ENCODE data around the gene ASPSCR1. TPM values are rescaled to one million over a fixed set of nuclear protein-coding genes. Genes with fewer than 3 reads are reported as not detected.

The ASPSCR1 gene
- total and polyA plus RNA-seq, 2 of the 13 experiments (the other 11 are each of a cell fraction or from before 2014, with no cell fraction given) = 274 to 314 TPM

GRCh38 chr17:81961521-81962498 is 15.6 kb upstream of the ASPSCR1 start (continued):
- no peak for TF ChIP-seq HNRNPK (IDR thresholded peaks at IDR 0.05; ENCODE audit: low read depth, low read length, poor library complexity, severe bottlenecking)
- no peak for TF ChIP-seq STAT5B (CRISPR knock-in tag; IDR thresholded peaks at IDR 0.05)
- peak; percentile 13; the same call in 1 of the 2 replicates for TF ChIP-seq MAX (IDR thresholded peaks at IDR 0.05)
- no peak for TF ChIP-seq MAFG (CRISPR knock-in tag; IDR thresholded peaks at IDR 0.05)
- TF ChIP-seq DRAP1 (CRISPR knock-in tag; IDR thresholded peaks at IDR 0.05) = no peak
- no peak for TF ChIP-seq SKIL (CRISPR knock-in tag; IDR thresholded peaks at IDR 0.05; ENCODE audit: borderline replicate concordance)
- no peak for TF ChIP-seq ARNTL (CRISPR knock-in tag; IDR thresholded peaks at IDR 0.05)
- TF ChIP-seq NFRKB (IDR thresholded peaks at IDR 0.05) = no peak
- TF ChIP-seq SNRNP70 (IDR thresholded peaks at IDR 0.05; ENCODE audit: low read depth, low read length) = no peak
- TF ChIP-seq U2AF2 (IDR thresholded peaks at IDR 0.05; ENCODE audit: low read depth, low read length) = no peak
- no peak for TF ChIP-seq ZNF549 (CRISPR knock-in tag; IDR thresholded peaks at IDR 0.05)
- TF ChIP-seq ZNF260 (CRISPR knock-in tag; IDR thresholded peaks at IDR 0.05; ENCODE audit: borderline replicate concordance, low read depth) = no peak
- no peak for TF ChIP-seq JUND (CRISPR knock-in tag; IDR thresholded peaks at IDR 0.05)
- TF ChIP-seq, protein P1, sequence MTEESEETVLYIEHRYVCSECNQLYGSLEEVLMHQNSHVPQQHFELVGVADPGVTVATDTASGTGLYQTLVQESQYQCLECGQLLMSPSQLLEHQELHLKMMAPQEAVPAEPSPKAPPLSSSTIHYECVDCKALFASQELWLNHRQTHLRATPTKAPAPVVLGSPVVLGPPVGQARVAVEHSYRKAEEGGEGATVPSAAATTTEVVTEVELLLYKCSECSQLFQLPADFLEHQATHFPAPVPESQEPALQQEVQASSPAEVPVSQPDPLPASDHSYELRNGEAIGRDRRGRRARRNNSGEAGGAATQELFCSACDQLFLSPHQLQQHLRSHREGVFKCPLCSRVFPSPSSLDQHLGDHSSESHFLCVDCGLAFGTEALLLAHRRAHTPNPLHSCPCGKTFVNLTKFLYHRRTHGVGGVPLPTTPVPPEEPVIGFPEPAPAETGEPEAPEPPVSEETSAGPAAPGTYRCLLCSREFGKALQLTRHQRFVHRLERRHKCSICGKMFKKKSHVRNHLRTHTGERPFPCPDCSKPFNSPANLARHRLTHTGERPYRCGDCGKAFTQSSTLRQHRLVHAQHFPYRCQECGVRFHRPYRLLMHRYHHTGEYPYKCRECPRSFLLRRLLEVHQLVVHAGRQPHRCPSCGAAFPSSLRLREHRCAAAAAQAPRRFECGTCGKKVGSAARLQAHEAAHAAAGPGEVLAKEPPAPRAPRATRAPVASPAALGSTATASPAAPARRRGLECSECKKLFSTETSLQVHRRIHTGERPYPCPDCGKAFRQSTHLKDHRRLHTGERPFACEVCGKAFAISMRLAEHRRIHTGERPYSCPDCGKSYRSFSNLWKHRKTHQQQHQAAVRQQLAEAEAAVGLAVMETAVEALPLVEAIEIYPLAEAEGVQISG (CRISPR knock-in tag; IDR thresholded peaks at IDR 0.05) = peak; percentile 45
- TF ChIP-seq ZNF3 (CRISPR knock-in tag; IDR thresholded peaks at IDR 0.05) = 0 out of 2 replicates have a peak, but pooled peaks have one; percentile 12
- TF ChIP-seq, protein P2, sequence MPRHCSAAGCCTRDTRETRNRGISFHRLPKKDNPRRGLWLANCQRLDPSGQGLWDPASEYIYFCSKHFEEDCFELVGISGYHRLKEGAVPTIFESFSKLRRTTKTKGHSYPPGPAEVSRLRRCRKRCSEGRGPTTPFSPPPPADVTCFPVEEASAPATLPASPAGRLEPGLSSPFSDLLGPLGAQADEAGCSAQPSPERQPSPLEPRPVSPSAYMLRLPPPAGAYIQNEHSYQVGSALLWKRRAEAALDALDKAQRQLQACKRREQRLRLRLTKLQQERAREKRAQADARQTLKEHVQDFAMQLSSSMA (CRISPR knock-in tag; IDR thresholded peaks at IDR 0.05) = no peak
- TF ChIP-seq, protein P3, sequence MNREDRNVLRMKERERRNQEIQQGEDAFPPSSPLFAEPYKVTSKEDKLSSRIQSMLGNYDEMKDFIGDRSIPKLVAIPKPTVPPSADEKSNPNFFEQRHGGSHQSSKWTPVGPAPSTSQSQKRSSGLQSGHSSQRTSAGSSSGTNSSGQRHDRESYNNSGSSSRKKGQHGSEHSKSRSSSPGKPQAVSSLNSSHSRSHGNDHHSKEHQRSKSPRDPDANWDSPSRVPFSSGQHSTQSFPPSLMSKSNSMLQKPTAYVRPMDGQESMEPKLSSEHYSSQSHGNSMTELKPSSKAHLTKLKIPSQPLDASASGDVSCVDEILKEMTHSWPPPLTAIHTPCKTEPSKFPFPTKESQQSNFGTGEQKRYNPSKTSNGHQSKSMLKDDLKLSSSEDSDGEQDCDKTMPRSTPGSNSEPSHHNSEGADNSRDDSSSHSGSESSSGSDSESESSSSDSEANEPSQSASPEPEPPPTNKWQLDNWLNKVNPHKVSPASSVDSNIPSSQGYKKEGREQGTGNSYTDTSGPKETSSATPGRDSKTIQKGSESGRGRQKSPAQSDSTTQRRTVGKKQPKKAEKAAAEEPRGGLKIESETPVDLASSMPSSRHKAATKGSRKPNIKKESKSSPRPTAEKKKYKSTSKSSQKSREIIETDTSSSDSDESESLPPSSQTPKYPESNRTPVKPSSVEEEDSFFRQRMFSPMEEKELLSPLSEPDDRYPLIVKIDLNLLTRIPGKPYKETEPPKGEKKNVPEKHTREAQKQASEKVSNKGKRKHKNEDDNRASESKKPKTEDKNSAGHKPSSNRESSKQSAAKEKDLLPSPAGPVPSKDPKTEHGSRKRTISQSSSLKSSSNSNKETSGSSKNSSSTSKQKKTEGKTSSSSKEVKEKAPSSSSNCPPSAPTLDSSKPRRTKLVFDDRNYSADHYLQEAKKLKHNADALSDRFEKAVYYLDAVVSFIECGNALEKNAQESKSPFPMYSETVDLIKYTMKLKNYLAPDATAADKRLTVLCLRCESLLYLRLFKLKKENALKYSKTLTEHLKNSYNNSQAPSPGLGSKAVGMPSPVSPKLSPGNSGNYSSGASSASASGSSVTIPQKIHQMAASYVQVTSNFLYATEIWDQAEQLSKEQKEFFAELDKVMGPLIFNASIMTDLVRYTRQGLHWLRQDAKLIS (CRISPR knock-in tag; IDR thresholded peaks at IDR 0.05) = peak; percentile 41; the same call in 1 of the 2 replicates
- TF ChIP-seq NFKB2 (CRISPR knock-in tag; IDR thresholded peaks at IDR 0.05; ENCODE audit: borderline replicate concordance) = 0 out of 2 replicates have a peak, but pooled peaks have one; percentile 17
